ENCODE data around the gene CDCA7L. TPM values are rescaled to one million over a fixed set of nuclear protein-coding genes. Genes with fewer than 3 reads are reported as not detected.

CDCA7L gene
- total RNA-seq, 1 donor from 2014 or later, result 40.7 TPM

DNA sequence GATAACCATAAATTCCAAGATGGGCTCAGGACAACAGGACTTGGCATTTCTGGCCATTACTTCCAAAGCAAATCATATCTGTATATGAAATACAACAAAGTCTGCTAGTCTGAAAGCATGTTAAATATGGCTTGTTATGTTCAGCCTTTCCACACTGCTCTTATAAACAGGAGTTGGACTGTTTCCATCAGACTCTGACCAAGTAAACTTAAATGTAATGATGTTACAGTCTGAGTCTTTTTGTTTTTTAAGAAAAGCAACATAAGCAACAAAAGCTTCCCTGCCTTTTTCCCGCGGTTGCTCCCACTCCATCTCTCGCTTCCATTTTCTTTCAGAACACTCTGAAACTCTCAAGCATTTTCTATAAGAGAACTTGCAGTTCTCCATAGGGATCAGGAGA lies 8.1 kb upstream of the CDCA7L start:
- TF ChIP-seq, protein P1, sequence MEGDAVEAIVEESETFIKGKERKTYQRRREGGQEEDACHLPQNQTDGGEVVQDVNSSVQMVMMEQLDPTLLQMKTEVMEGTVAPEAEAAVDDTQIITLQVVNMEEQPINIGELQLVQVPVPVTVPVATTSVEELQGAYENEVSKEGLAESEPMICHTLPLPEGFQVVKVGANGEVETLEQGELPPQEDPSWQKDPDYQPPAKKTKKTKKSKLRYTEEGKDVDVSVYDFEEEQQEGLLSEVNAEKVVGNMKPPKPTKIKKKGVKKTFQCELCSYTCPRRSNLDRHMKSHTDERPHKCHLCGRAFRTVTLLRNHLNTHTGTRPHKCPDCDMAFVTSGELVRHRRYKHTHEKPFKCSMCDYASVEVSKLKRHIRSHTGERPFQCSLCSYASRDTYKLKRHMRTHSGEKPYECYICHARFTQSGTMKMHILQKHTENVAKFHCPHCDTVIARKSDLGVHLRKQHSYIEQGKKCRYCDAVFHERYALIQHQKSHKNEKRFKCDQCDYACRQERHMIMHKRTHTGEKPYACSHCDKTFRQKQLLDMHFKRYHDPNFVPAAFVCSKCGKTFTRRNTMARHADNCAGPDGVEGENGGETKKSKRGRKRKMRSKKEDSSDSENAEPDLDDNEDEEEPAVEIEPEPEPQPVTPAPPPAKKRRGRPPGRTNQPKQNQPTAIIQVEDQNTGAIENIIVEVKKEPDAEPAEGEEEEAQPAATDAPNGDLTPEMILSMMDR (IDR thresholded peaks at IDR 0.05; ENCODE audit: unreplicated experiment), result no peak
- H3K4me3 Mint-ChIP-seq (ENCODE audit: unreplicated experiment), result no peak overlapping the region
- no peaks in the 10 kb centered on the region for H3K36me3 Mint-ChIP-seq (ENCODE audit: low read depth, unreplicated experiment)
- no peak for DNase-seq (ENCODE audit: low spot score)
- no peaks in the 10 kb centered on the region for H3K9me3 Mint-ChIP-seq (ENCODE audit: unreplicated experiment)
- H3K4me1 Mint-ChIP-seq (ENCODE audit: unreplicated experiment), result peaks cover 10% of the 10 kb centered on the region
- H3K27ac Mint-ChIP-seq (ENCODE audit: unreplicated experiment), result no peak overlapping the region
- no peaks in the 10 kb centered on the region for H3K27me3 Mint-ChIP-seq (ENCODE audit: unreplicated experiment)

DNA sequence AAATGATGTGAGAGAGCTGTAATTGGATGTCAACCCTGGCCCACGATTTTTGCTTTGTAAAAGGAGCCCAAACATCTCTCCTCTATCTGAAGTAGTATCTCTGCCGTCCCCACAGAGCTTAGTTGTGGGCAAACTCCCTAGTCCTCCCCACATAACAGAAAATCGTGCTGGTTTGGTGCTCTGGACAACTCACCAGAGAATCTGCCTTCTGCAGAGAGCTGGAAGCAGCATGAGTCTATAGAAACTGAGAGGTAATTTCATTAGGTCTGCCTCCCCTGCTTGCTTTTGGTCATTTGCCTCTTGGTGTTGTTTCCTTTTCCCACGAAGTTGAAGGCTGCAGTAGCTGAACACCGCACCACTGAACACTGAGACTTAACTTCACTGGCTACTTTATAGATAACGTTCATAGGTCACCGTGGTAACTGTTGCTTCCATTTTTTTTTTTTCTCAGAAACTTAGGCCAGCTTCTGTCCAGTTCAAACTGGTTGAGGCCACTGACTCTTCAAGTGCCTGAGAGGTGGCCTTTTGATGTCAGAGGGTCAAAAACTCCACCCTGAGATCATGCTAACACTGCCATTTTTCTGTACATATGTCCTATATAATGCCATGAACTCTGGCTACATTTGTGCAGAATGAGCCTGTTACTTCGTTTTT lies 3.3 kb upstream of the CDCA7L start:
- H3K4me3 Mint-ChIP-seq (ENCODE audit: unreplicated experiment), result no peak overlapping the region
- no peaks in the 10 kb centered on the region for H3K36me3 Mint-ChIP-seq (ENCODE audit: low read depth, unreplicated experiment)
- H3K27me3 Mint-ChIP-seq (ENCODE audit: unreplicated experiment), result no peaks in the 10 kb centered on the region
- H3K9me3 Mint-ChIP-seq (ENCODE audit: unreplicated experiment), result no peaks in the 10 kb centered on the region
- H3K27ac Mint-ChIP-seq (ENCODE audit: unreplicated experiment), result peak overlapping the region; percentile 37
- TF ChIP-seq, protein P1 (IDR thresholded peaks at IDR 0.05; ENCODE audit: unreplicated experiment), result no peak
- peaks cover 31% of the 10 kb centered on the region for H3K4me1 Mint-ChIP-seq (ENCODE audit: unreplicated experiment)
- DNase-seq (ENCODE audit: low spot score), result no peak

DNA sequence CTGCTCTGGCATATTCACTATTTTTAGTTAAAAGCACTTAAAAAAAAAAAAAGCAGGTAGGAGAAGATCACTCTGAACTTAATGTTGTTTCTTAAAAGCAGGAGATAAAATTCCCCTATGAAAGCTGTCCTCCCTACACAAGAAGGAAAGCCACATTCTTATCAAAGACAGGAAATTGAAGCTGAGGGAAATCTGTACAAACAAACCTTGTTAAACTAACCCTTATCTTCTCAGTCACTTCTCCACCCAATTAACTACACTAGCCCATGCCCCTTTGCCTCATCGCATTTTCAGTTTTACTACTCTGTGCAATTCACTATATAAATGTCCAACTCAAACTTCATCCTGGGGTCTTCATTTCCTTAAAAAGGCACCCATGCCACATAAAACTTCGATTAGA lies 2.7 kb upstream of the CDCA7L start:
- no peak for DNase-seq (ENCODE audit: low spot score)
- Mint-ChIP-seq H3K4me3 (ENCODE audit: unreplicated experiment) (no peak overlapping the region), H3K27me3 (ENCODE audit: unreplicated experiment) (no peaks in the 10 kb centered on the region), H3K27ac (ENCODE audit: unreplicated experiment) (peak overlapping the region; percentile 37), H3K36me3 (ENCODE audit: low read depth, unreplicated experiment) (no peaks in the 10 kb centered on the region), H3K4me1 (ENCODE audit: unreplicated experiment) (peaks cover 31% of the 10 kb centered on the region), H3K9me3 (ENCODE audit: unreplicated experiment) (no peaks in the 10 kb centered on the region)
- TF ChIP-seq, protein P1 (IDR thresholded peaks at IDR 0.05; ENCODE audit: unreplicated experiment), result no peak

DNA sequence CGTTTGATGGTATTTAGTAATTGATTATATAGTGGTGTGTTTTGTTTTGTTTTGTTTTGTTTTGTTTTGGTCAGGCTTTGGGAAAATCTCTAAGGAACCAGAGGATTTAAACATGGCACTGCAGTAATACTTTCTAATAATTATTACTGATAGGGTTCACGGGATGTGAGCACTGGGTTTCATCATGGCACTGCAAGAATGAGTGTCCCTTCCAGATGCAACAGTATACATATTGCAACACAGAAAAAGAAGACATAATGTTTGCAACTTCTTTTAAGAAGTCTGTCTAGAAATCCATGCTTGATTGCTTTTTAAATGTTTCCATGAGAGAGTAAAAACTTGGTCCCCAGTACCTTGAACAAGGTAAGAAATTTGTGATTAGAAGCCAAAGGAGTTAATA lies 2.2 kb upstream of the CDCA7L start:
- no peaks in the 10 kb centered on the region for H3K36me3 Mint-ChIP-seq (ENCODE audit: low read depth, unreplicated experiment)
- H3K4me3 Mint-ChIP-seq (ENCODE audit: unreplicated experiment), result no peak overlapping the region
- no peak for DNase-seq (ENCODE audit: low spot score)
- H3K27ac Mint-ChIP-seq (ENCODE audit: unreplicated experiment), result peak overlapping the region; percentile 37
- H3K9me3 Mint-ChIP-seq (ENCODE audit: unreplicated experiment), result no peaks in the 10 kb centered on the region
- no peaks in the 10 kb centered on the region for H3K27me3 Mint-ChIP-seq (ENCODE audit: unreplicated experiment)
- TF ChIP-seq, protein P1 (IDR thresholded peaks at IDR 0.05; ENCODE audit: unreplicated experiment), result no peak
- peaks cover 31% of the 10 kb centered on the region for H3K4me1 Mint-ChIP-seq (ENCODE audit: unreplicated experiment)

DNA sequence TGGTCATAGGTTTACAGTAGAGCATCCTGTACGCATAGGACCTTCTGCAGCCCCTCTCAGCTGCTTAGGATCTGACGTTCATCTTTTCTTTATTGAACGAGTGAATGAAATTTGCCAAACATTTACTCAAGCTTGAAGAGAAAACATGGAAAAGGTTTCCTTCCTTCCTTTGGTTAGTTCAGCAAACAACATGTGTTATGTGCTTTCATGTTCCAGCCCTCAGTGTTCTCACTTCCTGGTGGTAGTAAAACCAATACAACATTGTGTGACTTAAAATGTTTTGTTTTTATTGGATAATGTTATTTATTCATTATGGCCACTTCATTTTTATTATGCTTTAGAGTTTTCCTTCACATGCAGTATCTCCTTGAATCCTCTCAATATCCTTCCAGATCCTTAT lies 1.4 kb upstream of the CDCA7L start:
- Mint-ChIP-seq H3K4me1 (ENCODE audit: unreplicated experiment) (peaks cover 31% of the 10 kb centered on the region), H3K4me3 (ENCODE audit: unreplicated experiment) (no peak overlapping the region), H3K9me3 (ENCODE audit: unreplicated experiment) (no peaks in the 10 kb centered on the region), H3K27me3 (ENCODE audit: unreplicated experiment) (no peaks in the 10 kb centered on the region), H3K27ac (ENCODE audit: unreplicated experiment) (no peak overlapping the region), H3K36me3 (ENCODE audit: low read depth, unreplicated experiment) (no peaks in the 10 kb centered on the region)
- no peak for DNase-seq (ENCODE audit: low spot score)
- TF ChIP-seq, protein P1 (IDR thresholded peaks at IDR 0.05; ENCODE audit: unreplicated experiment), result no peak
